Lower lobe of right lung (tissue), 2 donors: Measurements from ENCODE around the gene C1QTNF7. TPM values are rescaled to one million over a fixed set of nuclear protein-coding genes. Genes with fewer than 3 reads are reported as not detected.

Source experiments
- ATAC-seq, 2 donors: fragments of 200-7000 bp; cut with Tn5 transposase; one replicate each; pipeline ENCODE4 v1.9.1; 2020 to 2022; ENCODE audit warnings: mild to moderate bottlenecking in 2 of 2, moderate library complexity in 2 of 2
- DNase-seq: peaks from one replicate; pipeline ENCODE4 v3.0.0-alpha.2; 2020
- H3K27ac ChIP-seq: fragments of 200-600 bp; one replicate; pipeline ENCODE4 v1.8.0; 2022
- H3K27me3 ChIP-seq: fragments of 200-600 bp; one replicate; pipeline ENCODE4 v1.8.0; 2022; ENCODE audit warnings: low read depth
- H3K36me3 ChIP-seq: fragments of 200-600 bp; one replicate; pipeline ENCODE4 v1.8.0; 2022; ENCODE audit warnings: mild to moderate bottlenecking
- H3K4me1 ChIP-seq: fragments of 200-600 bp; one replicate; pipeline ENCODE4 v1.8.0; 2022
- H3K4me3 ChIP-seq: fragments of 200-600 bp; one replicate; pipeline ENCODE4 v1.8.0; 2022; ENCODE audit warnings: mild to moderate bottlenecking
- H3K9me3 ChIP-seq: fragments of 200-600 bp; one replicate; pipeline ENCODE4 v1.8.0; 2022
- intact Hi-C: fragments of 100-400 bp; cut with DNase I; formaldehyde crosslinking; loops from one replicate; pipeline ENCODE4 v1.11.0; 2022
- total RNA-seq: library from RNA; stranded (reverse); fragmentation: NEBNext Ultra II Directional; extraction: Animal tissue kit (Norgen Biotek cat#: 25700); gene quantifications from one replicate; pipeline ENCODE4 v1.2.1, GENCODE V29; 2021
- TF ChIP-seq, protein P1 (sequence below): fragments of 200-600 bp; IDR thresholded peaks from one replicate; pipeline ENCODE4 v1.8.0; 2022; ENCODE audit warnings: antibody characterized with exemption, mild to moderate bottlenecking
- donor health status: DM: no; HTN: yes; CAD: no; lungs with severe emphysema.

C1QTNF7 gene
- total RNA-seq, 1 donor from 2014 or later: 10.7 TPM

- TF ChIP-seq, protein P1, sequence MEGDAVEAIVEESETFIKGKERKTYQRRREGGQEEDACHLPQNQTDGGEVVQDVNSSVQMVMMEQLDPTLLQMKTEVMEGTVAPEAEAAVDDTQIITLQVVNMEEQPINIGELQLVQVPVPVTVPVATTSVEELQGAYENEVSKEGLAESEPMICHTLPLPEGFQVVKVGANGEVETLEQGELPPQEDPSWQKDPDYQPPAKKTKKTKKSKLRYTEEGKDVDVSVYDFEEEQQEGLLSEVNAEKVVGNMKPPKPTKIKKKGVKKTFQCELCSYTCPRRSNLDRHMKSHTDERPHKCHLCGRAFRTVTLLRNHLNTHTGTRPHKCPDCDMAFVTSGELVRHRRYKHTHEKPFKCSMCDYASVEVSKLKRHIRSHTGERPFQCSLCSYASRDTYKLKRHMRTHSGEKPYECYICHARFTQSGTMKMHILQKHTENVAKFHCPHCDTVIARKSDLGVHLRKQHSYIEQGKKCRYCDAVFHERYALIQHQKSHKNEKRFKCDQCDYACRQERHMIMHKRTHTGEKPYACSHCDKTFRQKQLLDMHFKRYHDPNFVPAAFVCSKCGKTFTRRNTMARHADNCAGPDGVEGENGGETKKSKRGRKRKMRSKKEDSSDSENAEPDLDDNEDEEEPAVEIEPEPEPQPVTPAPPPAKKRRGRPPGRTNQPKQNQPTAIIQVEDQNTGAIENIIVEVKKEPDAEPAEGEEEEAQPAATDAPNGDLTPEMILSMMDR: no peak
- no peak for ATAC-seq
- no peaks in the 10 kb centered on the region for H3K27me3 ChIP-seq
- no peak overlapping the region for H3K4me3 ChIP-seq
- no peaks in the 10 kb centered on the region for H3K4me1 ChIP-seq
- no peak for DNase-seq
- intact Hi-C loops: no loop called here
- no peak overlapping the region for H3K27ac ChIP-seq
- H3K9me3 ChIP-seq: peaks cover 3% of the 10 kb centered on the region
- no peaks in the 10 kb centered on the region for H3K36me3 ChIP-seq
These were observed 65.6 kb downstream of the C1QTNF7 start for GRCh38 chr4:15493411-15493810.

GRCh38 chr4:15495621-15496020 is 67.8 kb downstream of the C1QTNF7 start:
- H3K4me3 ChIP-seq: no peak overlapping the region
- DNase-seq (no peak), ATAC-seq (no peak)
- H3K36me3 ChIP-seq: no peaks in the 10 kb centered on the region
- no peaks in the 10 kb centered on the region for H3K9me3 ChIP-seq
- H3K27ac ChIP-seq: no peak overlapping the region
- TF ChIP-seq, protein P1: no peak
- intact Hi-C loops: no loop called here
- H3K27me3 ChIP-seq: no peaks in the 10 kb centered on the region
- H3K4me1 ChIP-seq: no peaks in the 10 kb centered on the region

Other genes starting within 250 kb of the C1QTNF7 start
- gene CC2D2A, start 41.8 kb downstream of the C1QTNF7 start, total RNA-seq: 21.2 TPM
- 113 TPM for gene FBXL5, start 227.3 kb downstream of the C1QTNF7 start, total RNA-seq